GM12878 (cell line): ENCODE measurements around the gene DNAJC4. TPM values are rescaled to one million over a fixed set of nuclear protein-coding genes. Genes with fewer than 3 reads are reported as not detected.

Experiments
- ATAC-seq: fragments of 200-7000 bp; cut with Tn5 transposase; 3 replicates; pipeline ENCODE4 v1.9.1; 2020; ENCODE audit warnings: mild to moderate bottlenecking, moderate library complexity
- BruUV-seq: library from RNA; stranded (reverse); fragments of 400-500 nt; replicated peaks from 2 replicates; lab custom pipeline; 2021; lab: Mats Ljungman, UMichigan
- CTCF ChIA-PET: fragments of 300-600 bp; sonication (Branson Sonifier 250); formaldehyde crosslinking; extraction: SDS; loops from one replicate; lab custom pipeline; 2021; ENCODE audit warnings: inconsistent platforms; lab: Yijun Ruan, JAX
- POLR2A ChIA-PET: fragments of 350-600 bp; formaldehyde crosslinking; extraction: SDS; loops from one replicate; lab custom pipeline; 2021; ENCODE audit warnings: inconsistent platforms; lab: Charles Lee
- RAD21 ChIA-PET: fragments of 300-600 bp; sonication (Branson Sonifier 250); formaldehyde crosslinking; loops from one replicate; lab custom pipeline; 2023; ENCODE audit warnings: antibody characterized with exemption; ENCODE audit not compliant: unreplicated experiment; lab: Charles Lee
- SMC1A ChIA-PET: fragments of 300-600 bp; sonication (Branson Sonifier 250); formaldehyde crosslinking; loops from one replicate; lab custom pipeline; 2023; ENCODE audit not compliant: unreplicated experiment, uncharacterized antibody; lab: Charles Lee
- DNase-seq: peaks from one replicate; pipeline ENCODE4 v3.0.0-alpha.2; 2011; ENCODE audit warnings: low read depth, low spot score
- FAIRE-seq: peaks from 3 replicates; lab custom pipeline; 2011; peaks lifted over from hg19 to GRCh38; lab: Jason Lieb, UNC
- H2AFZ ChIP-seq: 2 replicates; pipeline ENCODE4 v1.6.0; 2011; ENCODE audit warnings: low read depth, low read length, control low read depth; ENCODE audit not compliant: control insufficient read depth
- H3K27ac ChIP-seq: 2 replicates; pipeline ENCODE4 v1.5.1; 2011; ENCODE audit warnings: control low read depth; ENCODE audit not compliant: control insufficient read depth, insufficient read depth
- H3K27me3 ChIP-seq, 2 experiments: replicated peaks in 1 of 2; 2 replicates each; pipeline versions ENCODE4 v1.6.0 to v1.6.1; 2011; ENCODE audit warnings: low read length in 1 of 2; ENCODE audit not compliant: control insufficient read depth in 2 of 2, insufficient read depth in 2 of 2
- H3K36me3 ChIP-seq, 2 experiments: 2 replicates each; pipeline ENCODE4 v1.5.1; 2011; ENCODE audit warnings: low read length in 1 of 2; ENCODE audit not compliant: control insufficient read depth in 2 of 2, insufficient read depth in 2 of 2
- H3K4me1 ChIP-seq: 2 replicates; pipeline ENCODE4 v1.6.1; 2011; ENCODE audit warnings: mild to moderate bottlenecking, low read length, moderate library complexity, mixed read lengths; ENCODE audit not compliant: control insufficient read depth, insufficient read depth
- H3K4me2 ChIP-seq: 2 replicates; pipeline ENCODE4 v1.6.0; 2011; ENCODE audit warnings: control low read depth; ENCODE audit not compliant: control insufficient read depth, insufficient read depth
- H3K4me3 ChIP-seq: fragments of 200-600 bp; sonication (generic); 2 replicates; pipeline ENCODE4 v1.5.1; 2016
- H3K79me2 ChIP-seq: 2 replicates; pipeline ENCODE4 v1.6.0; 2011; ENCODE audit warnings: low read length; ENCODE audit not compliant: control insufficient read depth, insufficient read depth
- H3K9ac ChIP-seq: 2 replicates; pipeline ENCODE4 v1.8.0; 2011; ENCODE audit warnings: low read length, control low read depth, mixed read lengths; ENCODE audit not compliant: control insufficient read depth, insufficient read depth
- H3K9me3 ChIP-seq: replicated peaks from 3 replicates; pipeline ENCODE4 v1.5.1; 2011; ENCODE audit warnings: mild to moderate bottlenecking, low read length; ENCODE audit not compliant: control insufficient read depth, insufficient read depth
- H4K20me1 ChIP-seq: 2 replicates; pipeline ENCODE4 v1.6.0; 2011; ENCODE audit not compliant: control insufficient read depth, insufficient read depth
- CBFB ChIP-seq: IDR thresholded peaks from 2 replicates; pipeline ENCODE4 v1.6.1; 2016; ENCODE audit warnings: antibody characterized with exemption, low read depth
- KLF5 ChIP-seq: fragments of 450-650 bp; IDR thresholded peaks from 2 replicates; pipeline ENCODE4 v1.6.1; 2014; ENCODE audit warnings: mild to moderate bottlenecking; ENCODE audit not compliant: partially characterized antibody
- MXI1 ChIP-seq: fragments of 150-350 bp; IDR thresholded peaks from 2 replicates; pipeline ENCODE4 v1.6.1; 2011; ENCODE audit warnings: low read depth, mild to moderate bottlenecking, inconsistent platforms, low read length, improper control_type of control experiment
- MYC ChIP-seq: IDR thresholded peaks from 2 replicates; pipeline ENCODE4 v1.6.1; 2011; ENCODE audit warnings: mild to moderate bottlenecking, low read length, moderate library complexity, inconsistent platforms; ENCODE audit not compliant: insufficient read depth, insufficient replicate concordance, insufficient read length, severe bottlenecking
- NR2C1 ChIP-seq: fragments of 450-650 bp; IDR thresholded peaks from 2 replicates; pipeline ENCODE4 v1.6.1; 2017; ENCODE audit warnings: antibody characterized with exemption, mild to moderate bottlenecking, moderate library complexity
- PAX5 ChIP-seq: IDR thresholded peaks from 2 replicates; pipeline ENCODE4 v1.6.1; 2011; ENCODE audit warnings: low read depth, low read length, borderline replicate concordance
- POLR2A ChIP-seq: IDR thresholded peaks from 2 replicates; pipeline ENCODE4 v1.6.1; 2011; ENCODE audit warnings: low read depth, mild to moderate bottlenecking, low read length
- RAD51 ChIP-seq: fragments of 450-650 bp; IDR thresholded peaks from 2 replicates; pipeline ENCODE4 v1.6.1; 2016; ENCODE audit warnings: moderate library complexity, mild to moderate bottlenecking, inconsistent platforms
- TARDBP ChIP-seq: IDR thresholded peaks from 2 replicates; pipeline ENCODE4 v1.6.1; 2016; ENCODE audit warnings: borderline replicate concordance
- WGBS: methylation state at CpG from one replicate; pipeline ENCODE4 v1.1.6; 2016; ENCODE audit warnings: low lambda C conversion rate; ENCODE audit not compliant: insufficient replicate concordance, insufficient coverage; ENCODE audit errors: missing lambda C conversion rate; 5-methylcytosine and 5-hydroxymethylcytosine counted together
- in situ Hi-C: fragments of 300-500 bp; cut with MboI; formaldehyde crosslinking; loops from 9 replicates; pipeline ENCODE4 v1.14.3; 2018; ENCODE audit warnings: mixed read lengths
- intact Hi-C: fragments of 100-400 bp; cut with micrococcal nuclease; formaldehyde crosslinking; loops from one replicate; pipeline ENCODE4 v1.14.2; 2022; ENCODE audit not compliant: unreplicated experiment
- polyA plus RNA-seq, 11 experiments: library from polyadenylated mRNA; depleted of rRNA in 4 of 11; unstranded in 6 of 11; stranded (reverse) in 5 of 11; fragments of >200 nt; fragmentation: Nextera tagmentation in 4 of 11; fragmentation: Illumina TruSeq in 1 of 11; extraction: Ambion mirVana in 4 of 11; extraction: Trizol in 1 of 11; gene quantifications; 1 replicate in 1 of 11; 2 replicates in 10 of 11; pipeline versions ENCODE4 v1.2.1 to v1.2.3, GENCODE V29; 2011 to 2016; ENCODE audit warnings: inconsistent platforms in 2 of 11, missing spikeins in 2 of 11, low read depth in 1 of 11
- total RNA-seq, 4 experiments: library from RNA; depleted of rRNA in 3 of 4; stranded (reverse); fragments of >200 nt in 3 of 4; fragmentation: Illumina TruSeq in 1 of 4; extraction: Trizol in 1 of 4; gene quantifications; 2 replicates each; pipeline versions ENCODE4 v1.2.1 to v1.2.3, GENCODE V29; 2013 to 2021
- TF ChIP-seq, protein P1 (sequence below): IDR thresholded peaks from 2 replicates; pipeline ENCODE4 v1.6.1; 2011; ENCODE audit warnings: borderline replicate concordance, low read depth, mild to moderate bottlenecking, moderate library complexity, low read length; ENCODE audit not compliant: insufficient read depth, poor library complexity, severe bottlenecking
- TF ChIP-seq, protein P2 (sequence below): IDR thresholded peaks from 2 replicates; pipeline ENCODE4 v1.6.1; 2012; ENCODE audit warnings: low read length, inconsistent platforms
- TF ChIP-seq, protein P3 (sequence below): fragments of 450-650 bp; IDR thresholded peaks from 2 replicates; pipeline ENCODE4 v1.6.1; 2014; ENCODE audit warnings: mild to moderate bottlenecking

The DNAJC4 gene
- total and polyA plus RNA-seq, 10 of the 15 experiments (the other 5 are each of a cell fraction or from before 2014, with no cell fraction given) = 3.7 to 64.9 (median 30.1) TPM

DNA sequence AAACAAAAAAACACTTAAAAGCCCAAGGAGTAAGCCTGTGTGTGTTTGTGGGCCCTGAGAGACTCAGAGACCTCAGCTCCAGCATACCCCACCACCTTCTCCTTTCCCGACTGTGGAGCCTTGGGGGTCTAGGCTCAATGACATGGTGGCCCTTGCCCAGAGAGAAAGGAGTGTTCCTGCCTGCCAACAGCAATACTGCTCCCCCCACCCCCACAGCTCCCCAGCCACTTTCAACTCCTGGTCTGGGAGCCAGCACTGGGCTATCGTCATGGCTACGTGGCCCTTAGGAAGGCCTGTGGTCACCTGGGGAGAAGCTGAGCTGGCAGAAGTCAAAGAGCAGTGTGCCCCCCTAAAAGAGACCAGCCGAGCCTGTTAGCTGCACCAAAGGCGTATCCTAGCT, 13.8 kb downstream of the DNAJC4 start:
- Histone ChIP-seq H3K27ac (no peak overlapping the region), H2AFZ (no peak overlapping the region), H3K4me2 (0 out of 2 replicates have a peak overlapping the region, but pooled peaks have one; percentile 10), H3K79me2 (peaks cover 38% of the 10 kb centered on the region), H3K4me1 (peaks cover 25% of the 10 kb centered on the region), H3K36me3 (peaks cover 0 to 10% of the 10 kb centered on the region in 2 experiments; a peak in 2 of 4 replicates), H3K9me3 (no peaks in the 10 kb centered on the region), H3K4me3 (no peak overlapping the region), H4K20me1 (no peaks in the 10 kb centered on the region), H3K27me3 (no peaks in the 10 kb centered on the region), H3K9ac (no peak overlapping the region)
- ATAC-seq (no peak), FAIRE-seq (no peak), DNase-seq (no peak)
- POLR2A ChIA-PET = interaction anchor here (1.2 to 7.4 kb wide), 9 partner anchors 16 to 61 kb away, joined by 3 to 82 read pairs (median 5); partner anchors contain the start of genes BAD, DNAJC4, ESRRA and FERMT3
- WGBS = 63% methylated on average over 5 of the region's 5 CpGs
- no TSS peak for BruUV-seq
- RAD21 ChIA-PET = interaction anchor here (1.0 to 8.6 kb wide), 4 partner anchors 8 to 38 kb away, joined by 3 to 104 read pairs (median 10); partner anchors contain the start of genes FERMT3, NUDT22 and TRPT1
- TF ChIP-seq KLF5 = no peak
- 0 out of 2 replicates have a peak, but pooled peaks have one; percentile 35 for TF ChIP-seq POLR2A
- intact Hi-C loops (no loop called here), in situ Hi-C loops (loop anchor here (25.0 kb wide), 1 partner anchor 1618 kb away; the partner anchor contains the start of genes CFL1, EFEMP2 and MUS81)
- CTCF ChIA-PET = interaction anchor here (1.0 to 6.2 kb wide), 7 partner anchors 7 to 111 kb away, joined by 3 to 66 read pairs (median 13); partner anchors contain the start of genes CATSPERZ, FERMT3, NUDT22 and PLCB3
- SMC1A ChIA-PET = interaction anchor here (0.8 to 5.0 kb wide), 2 partner anchors 16 to 38 kb away, joined by 3 to 40 read pairs; partner anchors contain the start of gene FERMT3

DNA sequence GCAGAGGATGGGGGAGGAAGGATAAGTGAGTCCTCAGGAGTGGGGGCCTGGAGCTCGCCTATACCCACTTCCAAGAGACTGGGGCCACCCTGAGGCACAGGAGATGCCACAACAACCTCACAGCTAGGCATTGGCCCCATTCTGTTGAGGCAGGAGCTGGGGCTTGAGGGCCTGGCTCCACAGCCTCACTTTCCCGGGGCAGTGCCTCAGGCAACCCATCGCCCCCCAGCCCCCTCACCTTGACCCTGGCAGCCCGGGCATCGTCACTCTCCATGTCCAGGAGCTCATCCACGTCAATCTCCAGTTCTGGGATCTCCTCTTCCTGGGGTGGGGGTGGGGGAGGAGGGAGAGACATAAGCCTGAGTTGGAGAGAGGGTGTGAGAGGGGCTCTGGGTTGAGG, 14.6 kb downstream of the DNAJC4 start:
- POLR2A ChIA-PET = interaction anchor here (1.3 to 7.4 kb wide), 10 partner anchors 12 to 61 kb away, joined by 3 to 82 read pairs (median 6); partner anchors contain the start of genes BAD, DNAJC4, ESRRA and FERMT3
- 6% methylated on average over 6 of the region's 6 CpGs for WGBS
- H3K4me3 ChIP-seq = peak overlapping the region; percentile 91
- H3K27me3 ChIP-seq = no peaks in the 10 kb centered on the region
- ATAC-seq (no peak), FAIRE-seq (no peak), DNase-seq (no peak)
- no peak overlapping the region for H2AFZ ChIP-seq
- peaks cover 0 to 10% of the 10 kb centered on the region in 2 experiments; a peak in 2 of 4 replicates for H3K36me3 ChIP-seq
- no peaks in the 10 kb centered on the region for H3K9me3 ChIP-seq
- in situ Hi-C loops (loop anchor here (25.0 kb wide), 1 partner anchor 1617 kb away; the partner anchor contains the start of genes CFL1, EFEMP2 and MUS81), intact Hi-C loops (no loop called here)
- peak overlapping the region; percentile 80 for H3K4me2 ChIP-seq
- peak overlapping the region; percentile 90 for H3K27ac ChIP-seq
- H3K4me1 ChIP-seq = peaks cover 16% of the 10 kb centered on the region
- SMC1A ChIA-PET = interaction anchor here (1.8 to 2.0 kb wide), 2 partner anchors 38 to 41 kb away, joined by 5 to 7 read pairs; partner anchors contain the start of gene FERMT3
- H3K9ac ChIP-seq = peak overlapping the region; percentile 92
- CTCF ChIA-PET = interaction anchor here (1.0 to 6.2 kb wide), 6 partner anchors 24 to 60 kb away, joined by 3 to 66 read pairs (median 10); partner anchors contain the start of genes CATSPERZ and FERMT3
- RAD21 ChIA-PET = interaction anchor here (0.6 to 8.6 kb wide), 5 partner anchors 11 to 110 kb away, joined by 3 to 104 read pairs (median 4); partner anchors contain the start of genes FERMT3, MACROD1 and VEGFB
- no TSS peak for BruUV-seq
- peaks cover 38% of the 10 kb centered on the region for H3K79me2 ChIP-seq
- no peaks in the 10 kb centered on the region for H4K20me1 ChIP-seq
- TF ChIP-seq PAX5 = no peak
- no peak for TF ChIP-seq NR2C1
- TF ChIP-seq MXI1 = no peak
- no peak for TF ChIP-seq MYC
- TF ChIP-seq CBFB = no peak
- TF ChIP-seq, protein P1, sequence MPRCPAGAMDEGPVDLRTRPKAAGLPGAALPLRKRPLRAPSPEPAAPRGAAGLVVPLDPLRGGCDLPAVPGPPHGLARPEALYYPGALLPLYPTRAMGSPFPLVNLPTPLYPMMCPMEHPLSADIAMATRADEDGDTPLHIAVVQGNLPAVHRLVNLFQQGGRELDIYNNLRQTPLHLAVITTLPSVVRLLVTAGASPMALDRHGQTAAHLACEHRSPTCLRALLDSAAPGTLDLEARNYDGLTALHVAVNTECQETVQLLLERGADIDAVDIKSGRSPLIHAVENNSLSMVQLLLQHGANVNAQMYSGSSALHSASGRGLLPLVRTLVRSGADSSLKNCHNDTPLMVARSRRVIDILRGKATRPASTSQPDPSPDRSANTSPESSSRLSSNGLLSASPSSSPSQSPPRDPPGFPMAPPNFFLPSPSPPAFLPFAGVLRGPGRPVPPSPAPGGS = no peak
- TF ChIP-seq TARDBP = no peak
- no peak for TF ChIP-seq RAD51
- TF ChIP-seq, protein P2, sequence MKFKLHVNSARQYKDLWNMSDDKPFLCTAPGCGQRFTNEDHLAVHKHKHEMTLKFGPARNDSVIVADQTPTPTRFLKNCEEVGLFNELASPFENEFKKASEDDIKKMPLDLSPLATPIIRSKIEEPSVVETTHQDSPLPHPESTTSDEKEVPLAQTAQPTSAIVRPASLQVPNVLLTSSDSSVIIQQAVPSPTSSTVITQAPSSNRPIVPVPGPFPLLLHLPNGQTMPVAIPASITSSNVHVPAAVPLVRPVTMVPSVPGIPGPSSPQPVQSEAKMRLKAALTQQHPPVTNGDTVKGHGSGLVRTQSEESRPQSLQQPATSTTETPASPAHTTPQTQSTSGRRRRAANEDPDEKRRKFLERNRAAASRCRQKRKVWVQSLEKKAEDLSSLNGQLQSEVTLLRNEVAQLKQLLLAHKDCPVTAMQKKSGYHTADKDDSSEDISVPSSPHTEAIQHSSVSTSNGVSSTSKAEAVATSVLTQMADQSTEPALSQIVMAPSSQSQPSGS = no peak
- TF ChIP-seq, protein P3, sequence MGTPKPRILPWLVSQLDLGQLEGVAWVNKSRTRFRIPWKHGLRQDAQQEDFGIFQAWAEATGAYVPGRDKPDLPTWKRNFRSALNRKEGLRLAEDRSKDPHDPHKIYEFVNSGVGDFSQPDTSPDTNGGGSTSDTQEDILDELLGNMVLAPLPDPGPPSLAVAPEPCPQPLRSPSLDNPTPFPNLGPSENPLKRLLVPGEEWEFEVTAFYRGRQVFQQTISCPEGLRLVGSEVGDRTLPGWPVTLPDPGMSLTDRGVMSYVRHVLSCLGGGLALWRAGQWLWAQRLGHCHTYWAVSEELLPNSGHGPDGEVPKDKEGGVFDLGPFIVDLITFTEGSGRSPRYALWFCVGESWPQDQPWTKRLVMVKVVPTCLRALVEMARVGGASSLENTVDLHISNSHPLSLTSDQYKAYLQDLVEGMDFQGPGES = no peak
